ENCODE data around the gene TMEM218.

TMEM218 gene

DNA sequence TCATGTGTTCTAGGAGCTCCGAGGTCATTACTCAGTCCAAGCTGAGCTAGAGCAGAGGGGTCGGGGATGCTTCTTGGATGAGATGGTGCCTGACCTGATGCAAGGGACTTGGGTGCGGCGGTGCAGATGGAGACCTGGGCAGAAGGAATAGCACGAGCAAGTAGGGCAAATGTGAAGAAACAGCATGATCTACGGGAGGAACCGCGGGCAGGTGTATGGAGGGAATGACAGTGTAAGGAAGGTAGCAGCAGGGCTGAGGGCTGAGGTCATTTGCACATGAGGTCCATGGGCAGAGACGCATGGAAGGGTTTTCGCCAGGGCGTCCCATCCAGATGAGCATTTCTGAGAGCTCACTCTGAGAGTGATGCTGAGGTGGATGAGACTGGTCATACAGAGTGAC, 33.4 kb downstream of the TMEM218 start:
- in situ Hi-C loops (cut with MboI; ENCODE audit: low sequenced_read_pairs) = no loop called here

DNA sequence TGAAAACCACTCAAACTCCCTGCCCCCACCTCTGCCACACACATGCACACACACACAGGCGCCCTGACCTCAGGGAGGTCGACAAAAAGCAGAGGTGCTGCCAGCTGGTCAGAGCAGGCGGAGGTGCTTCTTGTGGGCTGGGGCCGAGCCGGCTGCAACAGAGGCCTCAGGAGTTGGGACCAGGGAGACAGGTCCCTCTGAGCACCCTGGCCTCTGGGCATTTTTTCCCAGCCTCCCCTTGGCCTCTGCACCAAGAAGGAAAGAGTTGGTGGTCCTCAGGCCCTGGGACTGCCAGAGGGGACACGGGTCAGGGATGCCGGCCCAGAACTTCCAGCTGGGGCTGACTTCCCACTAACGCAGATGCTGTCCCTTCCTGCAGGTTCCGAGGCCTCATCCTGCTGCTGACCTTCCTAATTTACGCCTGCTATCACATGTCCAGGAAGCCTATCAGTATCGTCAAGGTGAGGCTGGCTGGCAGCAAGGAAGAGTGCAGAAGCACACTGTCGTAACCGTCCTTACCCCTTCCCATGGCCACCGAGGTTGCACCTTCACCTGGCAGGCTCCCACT, 35.0 kb downstream of the TMEM218 start:
- in situ Hi-C loops (cut with MboI; ENCODE audit: low sequenced_read_pairs) = no loop called here

DNA sequence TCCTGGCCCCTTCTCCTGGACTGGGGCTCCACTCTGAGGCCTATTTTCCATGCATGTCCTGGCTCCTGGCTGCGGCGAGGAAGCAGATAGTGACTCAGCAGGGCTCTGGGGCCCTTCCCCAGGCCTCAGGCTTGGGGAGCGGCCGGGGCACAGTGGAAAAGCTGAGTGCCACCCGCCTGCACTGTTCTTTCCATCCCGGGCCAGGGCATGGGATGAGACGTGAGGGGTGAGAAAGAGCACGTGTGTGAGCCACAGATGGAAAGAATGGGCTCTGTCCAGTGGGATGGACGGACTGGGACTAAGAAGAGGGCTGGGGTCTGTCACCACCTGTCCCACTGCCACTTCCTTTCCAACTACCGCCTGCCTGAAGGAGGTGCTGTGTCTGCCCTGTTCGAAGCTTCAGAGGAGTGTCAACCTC, 35.5 kb downstream of the TMEM218 start:
- in situ Hi-C loops (cut with MboI; ENCODE audit: low sequenced_read_pairs) = no loop called here

- in situ Hi-C loops (cut with MboI; ENCODE audit: low sequenced_read_pairs) = no loop called here
Measured at GRCh38 chr11:125075242-125075625, 36.2 kb downstream of the TMEM218 start.

DNA sequence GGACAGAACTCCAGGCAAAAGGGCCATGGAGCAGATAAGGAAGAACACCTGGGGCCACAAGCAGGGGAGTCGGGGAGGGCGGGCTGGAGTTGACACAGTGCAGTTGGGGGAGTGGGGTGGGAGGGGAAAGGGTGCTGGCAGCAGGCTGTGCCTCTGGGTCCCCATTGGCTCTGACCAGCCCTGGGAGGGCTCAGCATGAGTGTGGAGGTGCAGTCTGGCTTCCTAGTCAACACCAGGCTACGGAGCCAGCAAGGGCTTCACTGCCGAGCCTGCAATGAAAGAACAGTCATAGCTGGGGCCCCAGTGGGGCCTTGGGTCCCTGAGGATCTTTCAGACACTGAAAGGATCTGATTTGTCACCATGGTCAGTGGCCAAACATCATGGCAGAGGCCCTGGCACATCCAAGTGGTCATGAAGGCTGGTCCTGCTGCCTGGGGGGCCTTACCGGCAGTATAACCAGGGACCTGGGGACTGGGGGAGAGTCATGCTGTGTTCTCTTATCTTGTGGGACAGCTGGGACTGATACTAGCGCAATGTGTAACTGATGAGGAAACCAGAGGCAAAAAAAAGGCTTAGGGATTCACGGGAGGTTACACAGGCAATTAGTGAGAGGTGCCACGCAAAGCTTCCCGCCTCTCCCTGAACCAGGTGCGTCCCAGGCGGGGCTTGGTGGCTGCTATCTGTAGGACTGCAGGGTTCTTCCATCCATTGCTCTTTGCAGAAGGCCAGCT, 36.8 kb downstream of the TMEM218 start:
- in situ Hi-C loops (cut with MboI; ENCODE audit: low sequenced_read_pairs) = no loop called here

DNA sequence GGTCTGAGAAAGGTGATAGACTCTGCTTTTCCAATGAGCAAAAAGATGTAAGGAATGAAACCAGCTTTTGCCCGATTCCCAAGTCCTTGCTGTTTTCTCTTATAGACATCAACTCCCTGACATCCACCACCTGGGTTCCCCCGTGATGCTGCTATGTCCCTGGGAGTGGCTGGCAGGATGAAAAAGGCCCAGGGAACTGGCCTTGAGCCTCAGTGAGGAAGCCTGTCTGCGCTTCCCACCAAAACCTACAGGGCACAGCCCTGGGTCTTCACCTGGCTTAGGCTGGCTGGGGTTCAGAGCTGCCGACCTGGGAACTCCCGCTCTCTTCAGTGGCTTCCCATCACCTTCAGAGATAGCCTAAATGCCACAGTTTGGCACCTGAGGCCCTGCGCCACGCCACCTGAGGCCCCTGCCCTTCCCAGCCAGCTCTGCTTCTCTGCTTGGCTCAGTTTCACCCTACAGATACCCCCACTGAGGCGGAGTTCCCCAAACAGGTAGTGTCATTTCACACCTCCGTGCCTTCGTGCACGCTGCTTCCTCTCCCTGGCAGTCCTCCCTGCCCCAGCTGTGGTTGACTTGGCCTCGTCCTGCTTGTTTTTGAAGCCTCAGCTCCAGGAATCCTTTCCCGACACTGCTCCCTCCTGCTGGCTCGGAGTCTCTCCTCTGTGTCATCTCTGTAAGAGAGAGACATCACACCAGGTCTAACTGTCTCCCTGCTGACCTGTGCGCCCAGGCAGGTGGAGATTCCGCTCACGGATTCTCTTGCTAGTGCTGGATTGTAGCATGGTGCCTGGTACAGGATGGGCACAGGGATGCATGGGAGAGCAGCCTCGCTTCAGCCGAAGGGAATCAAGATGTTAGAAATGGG, 37.6 kb downstream of the TMEM218 start:
- in situ Hi-C loops (cut with MboI; ENCODE audit: low sequenced_read_pairs) = no loop called here

DNA sequence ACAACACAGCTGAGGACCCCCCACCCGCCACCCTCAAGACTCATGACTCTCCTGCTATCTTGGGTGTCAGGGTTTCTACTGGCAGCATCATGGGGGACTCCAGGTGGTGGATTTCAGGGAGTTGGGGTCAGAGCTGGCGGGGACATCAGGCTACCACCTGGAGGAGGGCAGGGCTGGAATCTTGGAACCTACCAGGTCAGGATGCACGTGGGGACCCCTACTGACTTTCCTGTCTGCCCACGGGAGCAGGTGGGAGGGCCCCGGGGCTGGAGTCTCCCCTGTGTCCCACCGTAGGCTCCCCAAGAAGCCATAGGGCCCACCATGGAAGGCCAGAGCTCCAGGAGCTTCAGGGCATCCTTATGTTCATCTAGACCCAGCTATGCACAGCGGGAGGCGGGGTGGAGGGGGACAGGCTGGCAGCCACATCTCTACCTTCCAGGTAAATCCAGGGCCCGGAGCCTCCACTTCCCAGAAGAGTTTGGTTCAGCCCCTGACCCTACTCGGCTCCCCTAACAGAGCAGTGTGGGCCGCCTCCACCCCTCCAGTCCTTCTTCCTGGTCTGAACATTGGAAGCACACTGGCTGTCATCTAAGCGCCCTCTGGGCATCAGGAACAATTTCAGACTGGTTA, 38.4 kb downstream of the TMEM218 start:
- in situ Hi-C loops (cut with MboI; ENCODE audit: low sequenced_read_pairs) = no loop called here

DNA sequence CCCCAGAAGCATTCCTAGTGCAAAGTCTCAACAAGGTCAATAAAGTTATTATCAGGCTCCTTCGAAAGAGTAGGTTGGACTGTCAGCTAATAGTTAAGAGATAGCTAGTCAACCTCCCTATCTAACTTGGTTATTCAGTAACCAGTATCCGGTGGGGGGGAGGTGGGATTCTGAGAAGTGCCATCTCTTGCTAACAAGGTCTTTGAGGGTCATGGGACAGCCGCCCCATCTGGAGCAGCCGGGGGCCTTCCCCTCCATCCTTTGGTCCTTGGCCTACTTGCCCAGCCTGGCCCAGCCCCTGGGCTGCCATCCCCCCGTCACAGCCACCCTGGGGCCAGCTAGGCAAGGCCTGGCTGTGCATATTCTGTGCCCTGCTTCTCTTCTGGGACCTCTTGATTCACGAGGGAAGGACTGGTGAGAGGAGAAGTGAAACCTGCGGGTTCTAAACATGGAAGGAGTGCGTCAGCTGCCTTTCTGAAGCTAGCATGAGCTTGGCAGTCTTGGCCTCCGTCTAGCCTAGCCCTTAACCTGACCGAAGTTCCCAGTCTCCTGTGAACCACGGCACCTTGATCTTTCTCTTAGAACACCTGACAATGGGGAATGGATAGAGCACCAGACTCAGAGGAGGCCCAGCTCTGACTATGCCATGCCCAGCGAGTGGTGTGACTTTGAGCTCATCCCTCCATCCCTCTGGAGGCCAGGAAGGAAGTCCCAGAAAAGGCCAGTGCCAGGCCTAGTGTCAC, 39.0 kb downstream of the TMEM218 start:
- in situ Hi-C loops (cut with MboI; ENCODE audit: low sequenced_read_pairs) = no loop called here

GRCh38 chr11:125071846-125072217, 39.6 kb downstream of the TMEM218 start:
- in situ Hi-C loops (cut with MboI; ENCODE audit: low sequenced_read_pairs) = no loop called here

- in situ Hi-C loops (cut with MboI; ENCODE audit: low sequenced_read_pairs) = no loop called here
Measured at GRCh38 chr11:125071435-125071834, 40.0 kb downstream of the TMEM218 start.

GRCh38 chr11:125070699-125071254, 40.6 kb downstream of the TMEM218 start:
- in situ Hi-C loops (cut with MboI; ENCODE audit: low sequenced_read_pairs) = no loop called here

GRCh38 chr11:125069796-125070195, 41.6 kb downstream of the TMEM218 start:
- in situ Hi-C loops (cut with MboI; ENCODE audit: low sequenced_read_pairs) = no loop called here

- in situ Hi-C loops (cut with MboI; ENCODE audit: low sequenced_read_pairs) = no loop called here
Measured at GRCh38 chr11:125069008-125069407, 42.4 kb downstream of the TMEM218 start.

DNA sequence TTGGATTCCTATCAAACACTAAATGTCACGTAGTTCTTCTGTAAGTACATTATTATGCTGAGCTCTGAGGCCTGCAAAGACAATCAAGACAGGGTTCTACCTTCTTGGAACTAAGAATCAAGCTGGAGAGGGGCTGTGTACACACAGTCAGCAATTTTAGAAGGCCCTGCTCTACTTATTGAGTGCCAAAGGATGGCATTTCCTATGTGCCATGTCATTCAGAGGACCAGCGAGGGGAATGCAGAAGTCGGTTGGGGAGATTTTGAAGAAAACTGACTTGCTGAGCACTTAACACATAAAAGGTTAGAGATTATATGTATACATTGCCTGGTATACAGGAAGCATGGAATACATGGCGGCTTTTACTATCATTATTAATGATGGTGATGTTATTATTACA, 43.1 kb downstream of the TMEM218 start:
- in situ Hi-C loops (cut with MboI; ENCODE audit: low sequenced_read_pairs) = no loop called here

DNA sequence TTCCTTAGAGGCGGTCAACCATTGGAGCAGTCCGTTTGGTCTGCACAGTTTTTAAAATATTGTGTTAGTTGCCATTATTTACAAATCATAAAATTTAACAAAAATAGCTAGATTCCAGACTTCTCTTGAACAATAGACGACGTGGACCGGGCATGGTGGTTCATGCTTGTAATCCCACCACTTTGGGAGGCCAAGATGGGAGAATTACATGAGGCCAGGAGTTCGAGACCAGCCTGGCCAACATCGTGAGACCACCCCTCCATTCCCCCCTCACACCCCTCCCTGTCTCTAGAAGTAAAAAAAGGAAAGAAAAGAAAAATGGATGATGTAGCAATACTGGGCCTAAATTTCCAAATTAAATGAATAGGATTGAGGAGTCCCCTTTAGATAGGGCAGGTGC, 47.4 kb downstream of the TMEM218 start:
- in situ Hi-C loops (cut with MboI; ENCODE audit: low sequenced_read_pairs) = no loop called here

GRCh38 chr11:125063429-125064043, 47.9 kb downstream of the TMEM218 start:
- in situ Hi-C loops (cut with MboI; ENCODE audit: low sequenced_read_pairs) = no loop called here

GRCh38 chr11:125062931-125063428, 48.4 kb downstream of the TMEM218 start, which contains the start of gene SLC37A2:
TSS of gene SLC37A2 (plus strand) at chr11:125063305. CDS start at chr11:125063368, 63 bp downstream.
- in situ Hi-C loops (cut with MboI; ENCODE audit: low sequenced_read_pairs) = no loop called here

DNA sequence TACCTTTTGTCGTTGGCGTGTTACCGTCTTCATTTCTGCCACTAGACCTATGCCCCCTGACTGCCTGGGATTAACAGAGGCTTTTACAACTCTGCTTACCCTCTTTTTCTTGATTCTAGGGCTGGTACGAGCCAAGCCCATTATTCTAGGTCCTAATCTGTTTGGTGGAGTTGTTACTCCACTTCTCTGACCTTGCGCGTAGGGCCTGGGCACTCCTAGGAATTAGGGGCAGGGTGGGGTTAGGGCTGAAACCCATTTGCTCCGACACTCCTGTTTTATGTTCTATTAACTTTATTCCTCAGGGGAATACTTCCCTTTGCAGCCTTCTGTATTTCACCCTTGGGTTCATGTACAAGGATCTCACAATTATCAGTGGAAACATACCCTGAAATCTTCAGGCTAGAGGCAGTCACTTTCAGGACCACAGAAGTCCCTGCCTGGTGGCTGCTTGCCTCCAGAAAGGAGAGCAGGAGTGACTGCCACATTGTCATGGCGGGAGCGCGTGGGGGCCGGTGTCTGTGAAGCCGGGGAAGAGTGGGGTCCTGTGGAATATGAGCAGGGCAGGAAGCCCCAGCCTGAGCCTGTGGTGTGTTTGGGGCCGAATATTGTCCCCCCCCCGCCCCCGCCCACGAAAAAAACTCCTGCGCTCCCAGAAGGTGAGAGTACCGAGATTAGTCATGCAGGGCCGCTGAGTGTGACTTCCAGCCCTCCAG, 49.1 kb downstream of the TMEM218 start:
- in situ Hi-C loops (cut with MboI; ENCODE audit: low sequenced_read_pairs) = no loop called here

- in situ Hi-C loops (cut with MboI; ENCODE audit: low sequenced_read_pairs) = no loop called here
Measured at GRCh38 chr11:125061281-125061680, 50.1 kb downstream of the TMEM218 start.
